Measurements from ENCODE around the gene P4HB. TPM values are rescaled to one million over a fixed set of nuclear protein-coding genes. Genes with fewer than 3 reads are reported as not detected.

P4HB gene
- total RNA-seq, 1 donor from 2014 or later: 267 TPM

- H3K36me3 ChIP-seq: peaks cover 69% of the 10 kb centered on the region
- no peak overlapping the region for H3K27ac ChIP-seq (replicated peaks)
- no peaks in the 10 kb centered on the region for H3K9me3 ChIP-seq (replicated peaks)
- TF ChIP-seq CTCF (IDR thresholded peaks at IDR 0.05; ENCODE audit: borderline replicate concordance): no peak
- H3K27me3 ChIP-seq (ENCODE audit: low read depth): no peaks in the 10 kb centered on the region
- H3K4me3 ChIP-seq: no peak overlapping the region
- intact Hi-C loops (cut with micrococcal nuclease): no loop called here
- DNase-seq: no peak
- H3K4me1 ChIP-seq: peaks cover 21% of the 10 kb centered on the region
Observed at GRCh38 chr17:81844327-81844851, 15.9 kb downstream of the P4HB start.

GRCh38 chr17:81843713-81844326 is 16.5 kb downstream of the P4HB start:
- Histone ChIP-seq H3K36me3 (peaks cover 63% of the 10 kb centered on the region), H3K27ac (replicated peaks) (no peak overlapping the region), H3K4me1 (peaks cover 21% of the 10 kb centered on the region), H3K9me3 (replicated peaks) (no peaks in the 10 kb centered on the region), H3K27me3 (ENCODE audit: low read depth) (no peaks in the 10 kb centered on the region), H3K4me3 (no peak overlapping the region)
- no peak for DNase-seq
- intact Hi-C loops (cut with micrococcal nuclease): no loop called here
- no peak for TF ChIP-seq CTCF (IDR thresholded peaks at IDR 0.05; ENCODE audit: borderline replicate concordance)

GRCh38 chr17:81842725-81843504 is 17.4 kb downstream of the P4HB start:
- intact Hi-C loops (cut with micrococcal nuclease): no loop called here
- peaks cover 54% of the 10 kb centered on the region for H3K36me3 ChIP-seq
- no peak for DNase-seq
- no peaks in the 10 kb centered on the region for H3K27me3 ChIP-seq (ENCODE audit: low read depth)
- TF ChIP-seq CTCF (IDR thresholded peaks at IDR 0.05; ENCODE audit: borderline replicate concordance): no peak
- H3K4me1 ChIP-seq: peaks cover 21% of the 10 kb centered on the region
- H3K27ac ChIP-seq (replicated peaks): no peak overlapping the region
- no peak overlapping the region for H3K4me3 ChIP-seq
- H3K9me3 ChIP-seq (replicated peaks): no peaks in the 10 kb centered on the region

- no peak for TF ChIP-seq CTCF (IDR thresholded peaks at IDR 0.05; ENCODE audit: borderline replicate concordance)
- H3K4me1 ChIP-seq: peaks cover 21% of the 10 kb centered on the region
- peak overlapping the region; percentile 92 for H3K27ac ChIP-seq (replicated peaks)
- H3K36me3 ChIP-seq: peaks cover 48% of the 10 kb centered on the region
- H3K4me3 ChIP-seq: no peak overlapping the region
- intact Hi-C loops (cut with micrococcal nuclease): no loop called here
- H3K9me3 ChIP-seq (replicated peaks): no peaks in the 10 kb centered on the region
- DNase-seq: no peak
- no peaks in the 10 kb centered on the region for H3K27me3 ChIP-seq (ENCODE audit: low read depth)
Observed at GRCh38 chr17:81842378-81842724, 18.0 kb downstream of the P4HB start.

GRCh38 chr17:81841866-81842265 is 18.5 kb downstream of the P4HB start:
- no peak for TF ChIP-seq CTCF (IDR thresholded peaks at IDR 0.05; ENCODE audit: borderline replicate concordance)
- Histone ChIP-seq H3K4me1 (peaks cover 21% of the 10 kb centered on the region), H3K36me3 (peaks cover 44% of the 10 kb centered on the region), H3K27ac (replicated peaks) (peak overlapping the region; percentile 92), H3K27me3 (ENCODE audit: low read depth) (no peaks in the 10 kb centered on the region), H3K9me3 (replicated peaks) (no peaks in the 10 kb centered on the region), H3K4me3 (peak overlapping the region; percentile 46)
- intact Hi-C loops (cut with micrococcal nuclease): no loop called here
- DNase-seq: no peak

Data from left ventricle myocardium inferior (tissue), 1 donor.